SK-N-SH treated with all-trans-retinoic acid at 6 μM for 48 hours (cell line): ENCODE measurements around the gene GALT.

ENCODE experiments used
- CREB5 ChIP-seq: fragments of 250-450 bp; sonication (Bioruptor Pico); IDR thresholded peaks from 2 replicates; pipeline ENCODE4 v1.5.1; 2020; ENCODE audit warnings: low read depth, mild to moderate bottlenecking, moderate library complexity
- CSDC2 ChIP-seq: fragments of 250-450 bp; sonication (Bioruptor Pico); IDR thresholded peaks from 2 replicates; pipeline ENCODE4 v1.5.0; 2020; ENCODE audit warnings: mild to moderate bottlenecking, moderate library complexity
- ZC3H10 ChIP-seq: fragments of 250-450 bp; sonication (Bioruptor Pico); IDR thresholded peaks from 2 replicates; pipeline ENCODE4 v1.5.1; 2021; ENCODE audit warnings: mild to moderate bottlenecking, moderate library complexity
- ZFP3 ChIP-seq: fragments of 250-450 bp; sonication (Bioruptor Pico); IDR thresholded peaks from 2 replicates; pipeline ENCODE4 v1.5.0; 2020; ENCODE audit warnings: mild to moderate bottlenecking, moderate library complexity

GRCh38 chr9:34686732-34687131 lies 40.3 kb downstream of the GALT start:
- TF ChIP-seq ZC3H10 (CRISPR knock-in tag) (no peak), CSDC2 (CRISPR knock-in tag) (no peak), CREB5 (CRISPR knock-in tag) (no peak), ZFP3 (CRISPR knock-in tag) (no peak)
